K562 (cell line): ENCODE data around the gene FAM171A1. TPM values are rescaled to one million over a fixed set of nuclear protein-coding genes. Genes with fewer than 3 reads are reported as not detected.

Source experiments
- CCNT2 ChIP-seq: IDR thresholded peaks from 2 replicates; pipeline ENCODE4 v1.6.1; 2011; ENCODE audit warnings: borderline replicate concordance, low read depth, mild to moderate bottlenecking, moderate library complexity, mixed read lengths, low read length; ENCODE audit not compliant: insufficient read length; ENCODE audit errors: extremely low read depth
- U2AF2 ChIP-seq: fragments of 200-400 bp; formaldehyde crosslinking; optimal IDR thresholded peaks from 2 replicates; pipeline ENCODE3; 2017; ENCODE audit warnings: low read depth, mild to moderate bottlenecking, low read length
- ZNF696 ChIP-seq: fragments of 250-450 bp; sonication (Bioruptor Pico); conservative IDR thresholded peaks from 2 replicates; pipeline ENCODE4 v1.4.0; 2020; ENCODE audit warnings: mild to moderate bottlenecking, moderate library complexity
- polyA plus RNA-seq, 8 experiments: library from polyadenylated mRNA; depleted of rRNA in 4 of 8; stranded (reverse) in 5 of 8; unstranded in 3 of 8; fragments of >200 nt; fragmentation: Nextera tagmentation in 2 of 8; fragmentation: Illumina TruSeq in 1 of 8; extraction: Ambion mirVana in 2 of 8; extraction: Trizol in 1 of 8; gene quantifications; 2 replicates each; pipeline versions ENCODE4 v1.2.1 to v1.2.3, GENCODE V29; 2011 to 2014; ENCODE audit warnings: inconsistent platforms in 1 of 8, missing spikeins in 1 of 8
- total RNA-seq, 7 experiments: library from RNA; depleted of rRNA in 6 of 7; stranded (reverse); fragments of >200 nt in 6 of 7; fragmentation: Illumina TruSeq in 2 of 7; extraction: Trizol in 2 of 7; gene quantifications; 2 replicates each; pipeline versions ENCODE4 v1.2.1 to v1.2.3, GENCODE V29; 2011 to 2021; ENCODE audit warnings: low replicate concordance in 1 of 7
- TF ChIP-seq, protein P1 (sequence below): sonication (generic); formaldehyde crosslinking; IDR thresholded peaks from 2 replicates; pipeline ENCODE4 v1.8.0; 2023; ENCODE audit warnings: mild to moderate bottlenecking, missing genetic modification reagents
- TF ChIP-seq, protein P2 (sequence below): fragments of 450-650 bp; formaldehyde crosslinking; IDR thresholded peaks from 2 replicates; pipeline ENCODE4 v1.4.0; 2020; ENCODE audit warnings: mild to moderate bottlenecking, mixed read lengths
- TF ChIP-seq, protein P3 (sequence below): fragments of 250-450 bp; sonication (Bioruptor Pico); IDR thresholded peaks from 2 replicates; pipeline ENCODE4 v1.4.0; 2020; ENCODE audit warnings: mild to moderate bottlenecking, moderate library complexity, borderline replicate concordance
- TF ChIP-seq, protein P4 (sequence below), 2 experiments: fragments of 450-650 bp; conservative IDR thresholded peaks; 2 replicates each; pipeline ENCODE4 v1.6.1; 2017; ENCODE audit warnings: mild to moderate bottlenecking in 2 of 2, moderate library complexity in 2 of 2
- TF ChIP-seq, protein P5 (sequence below): fragments of 250-450 bp; sonication (Bioruptor Pico); IDR thresholded peaks from 2 replicates; pipeline ENCODE4 v1.4.0; 2020; ENCODE audit warnings: mild to moderate bottlenecking, moderate library complexity

FAM171A1 gene
- total and polyA plus RNA-seq, 9 of the 15 experiments (the other 6 are each of a cell fraction or from before 2014, with no cell fraction given): 0.51 to 8.2 (median 4.8) TPM

DNA sequence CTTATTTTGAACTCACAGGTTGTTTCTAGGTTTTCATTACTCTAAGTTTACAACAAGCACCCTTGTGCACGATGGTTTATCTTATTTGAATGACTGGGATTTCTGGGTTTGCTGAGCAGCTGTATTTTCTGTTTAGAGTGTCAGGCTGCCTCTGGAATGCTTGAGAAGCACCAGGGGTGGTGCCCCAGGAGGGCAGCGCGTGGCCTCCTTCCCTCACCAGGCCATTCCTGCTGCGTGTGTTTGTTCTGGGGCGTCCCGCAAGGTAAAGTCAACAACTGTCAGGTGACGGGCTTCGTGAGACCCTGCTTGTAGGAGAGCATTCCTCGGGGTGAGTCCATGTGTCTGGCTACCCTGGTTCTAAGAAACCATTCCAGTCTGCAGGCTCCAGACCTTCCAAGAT lies 54.9 kb downstream of the FAM171A1 start (continued):
- no peak for TF ChIP-seq U2AF2
- TF ChIP-seq, protein P1, sequence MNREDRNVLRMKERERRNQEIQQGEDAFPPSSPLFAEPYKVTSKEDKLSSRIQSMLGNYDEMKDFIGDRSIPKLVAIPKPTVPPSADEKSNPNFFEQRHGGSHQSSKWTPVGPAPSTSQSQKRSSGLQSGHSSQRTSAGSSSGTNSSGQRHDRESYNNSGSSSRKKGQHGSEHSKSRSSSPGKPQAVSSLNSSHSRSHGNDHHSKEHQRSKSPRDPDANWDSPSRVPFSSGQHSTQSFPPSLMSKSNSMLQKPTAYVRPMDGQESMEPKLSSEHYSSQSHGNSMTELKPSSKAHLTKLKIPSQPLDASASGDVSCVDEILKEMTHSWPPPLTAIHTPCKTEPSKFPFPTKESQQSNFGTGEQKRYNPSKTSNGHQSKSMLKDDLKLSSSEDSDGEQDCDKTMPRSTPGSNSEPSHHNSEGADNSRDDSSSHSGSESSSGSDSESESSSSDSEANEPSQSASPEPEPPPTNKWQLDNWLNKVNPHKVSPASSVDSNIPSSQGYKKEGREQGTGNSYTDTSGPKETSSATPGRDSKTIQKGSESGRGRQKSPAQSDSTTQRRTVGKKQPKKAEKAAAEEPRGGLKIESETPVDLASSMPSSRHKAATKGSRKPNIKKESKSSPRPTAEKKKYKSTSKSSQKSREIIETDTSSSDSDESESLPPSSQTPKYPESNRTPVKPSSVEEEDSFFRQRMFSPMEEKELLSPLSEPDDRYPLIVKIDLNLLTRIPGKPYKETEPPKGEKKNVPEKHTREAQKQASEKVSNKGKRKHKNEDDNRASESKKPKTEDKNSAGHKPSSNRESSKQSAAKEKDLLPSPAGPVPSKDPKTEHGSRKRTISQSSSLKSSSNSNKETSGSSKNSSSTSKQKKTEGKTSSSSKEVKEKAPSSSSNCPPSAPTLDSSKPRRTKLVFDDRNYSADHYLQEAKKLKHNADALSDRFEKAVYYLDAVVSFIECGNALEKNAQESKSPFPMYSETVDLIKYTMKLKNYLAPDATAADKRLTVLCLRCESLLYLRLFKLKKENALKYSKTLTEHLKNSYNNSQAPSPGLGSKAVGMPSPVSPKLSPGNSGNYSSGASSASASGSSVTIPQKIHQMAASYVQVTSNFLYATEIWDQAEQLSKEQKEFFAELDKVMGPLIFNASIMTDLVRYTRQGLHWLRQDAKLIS (CRISPR knock-in tag): no peak
- TF ChIP-seq, protein P2, sequence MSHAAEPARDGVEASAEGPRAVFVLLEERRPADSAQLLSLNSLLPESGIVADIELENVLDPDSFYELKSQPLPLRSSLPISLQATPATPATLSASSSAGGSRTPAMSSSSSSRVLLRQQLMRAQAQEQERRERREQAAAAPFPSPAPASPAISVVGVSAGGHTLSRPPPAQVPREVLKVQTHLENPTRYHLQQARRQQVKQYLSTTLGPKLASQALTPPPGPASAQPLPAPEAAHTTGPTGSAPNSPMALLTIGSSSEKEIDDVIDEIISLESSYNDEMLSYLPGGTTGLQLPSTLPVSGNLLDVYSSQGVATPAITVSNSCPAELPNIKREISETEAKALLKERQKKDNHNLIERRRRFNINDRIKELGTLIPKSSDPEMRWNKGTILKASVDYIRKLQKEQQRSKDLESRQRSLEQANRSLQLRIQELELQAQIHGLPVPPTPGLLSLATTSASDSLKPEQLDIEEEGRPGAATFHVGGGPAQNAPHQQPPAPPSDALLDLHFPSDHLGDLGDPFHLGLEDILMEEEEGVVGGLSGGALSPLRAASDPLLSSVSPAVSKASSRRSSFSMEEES (CRISPR knock-in tag): no peak
- TF ChIP-seq, protein P3, sequence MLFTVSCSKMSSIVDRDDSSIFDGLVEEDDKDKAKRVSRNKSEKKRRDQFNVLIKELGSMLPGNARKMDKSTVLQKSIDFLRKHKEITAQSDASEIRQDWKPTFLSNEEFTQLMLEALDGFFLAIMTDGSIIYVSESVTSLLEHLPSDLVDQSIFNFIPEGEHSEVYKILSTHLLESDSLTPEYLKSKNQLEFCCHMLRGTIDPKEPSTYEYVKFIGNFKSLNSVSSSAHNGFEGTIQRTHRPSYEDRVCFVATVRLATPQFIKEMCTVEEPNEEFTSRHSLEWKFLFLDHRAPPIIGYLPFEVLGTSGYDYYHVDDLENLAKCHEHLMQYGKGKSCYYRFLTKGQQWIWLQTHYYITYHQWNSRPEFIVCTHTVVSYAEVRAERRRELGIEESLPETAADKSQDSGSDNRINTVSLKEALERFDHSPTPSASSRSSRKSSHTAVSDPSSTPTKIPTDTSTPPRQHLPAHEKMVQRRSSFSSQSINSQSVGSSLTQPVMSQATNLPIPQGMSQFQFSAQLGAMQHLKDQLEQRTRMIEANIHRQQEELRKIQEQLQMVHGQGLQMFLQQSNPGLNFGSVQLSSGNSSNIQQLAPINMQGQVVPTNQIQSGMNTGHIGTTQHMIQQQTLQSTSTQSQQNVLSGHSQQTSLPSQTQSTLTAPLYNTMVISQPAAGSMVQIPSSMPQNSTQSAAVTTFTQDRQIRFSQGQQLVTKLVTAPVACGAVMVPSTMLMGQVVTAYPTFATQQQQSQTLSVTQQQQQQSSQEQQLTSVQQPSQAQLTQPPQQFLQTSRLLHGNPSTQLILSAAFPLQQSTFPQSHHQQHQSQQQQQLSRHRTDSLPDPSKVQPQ (CRISPR knock-in tag): no peak
- TF ChIP-seq ZNF696: no peak
- TF ChIP-seq, protein P4, sequence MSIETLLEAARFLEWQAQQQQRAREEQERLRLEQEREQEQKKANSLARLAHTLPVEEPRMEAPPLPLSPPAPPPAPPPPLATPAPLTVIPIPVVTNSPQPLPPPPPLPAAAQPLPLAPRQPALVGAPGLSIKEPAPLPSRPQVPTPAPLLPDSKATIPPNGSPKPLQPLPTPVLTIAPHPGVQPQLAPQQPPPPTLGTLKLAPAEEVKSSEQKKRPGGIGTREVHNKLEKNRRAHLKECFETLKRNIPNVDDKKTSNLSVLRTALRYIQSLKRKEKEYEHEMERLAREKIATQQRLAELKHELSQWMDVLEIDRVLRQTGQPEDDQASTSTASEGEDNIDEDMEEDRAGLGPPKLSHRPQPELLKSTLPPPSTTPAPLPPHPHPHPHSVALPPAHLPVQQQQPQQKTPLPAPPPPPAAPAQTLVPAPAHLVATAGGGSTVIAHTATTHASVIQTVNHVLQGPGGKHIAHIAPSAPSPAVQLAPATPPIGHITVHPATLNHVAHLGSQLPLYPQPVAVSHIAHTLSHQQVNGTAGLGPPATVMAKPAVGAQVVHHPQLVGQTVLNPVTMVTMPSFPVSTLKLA (conservative IDR thresholded peaks at IDR 0.05): no peak
- TF ChIP-seq CCNT2: no peak
- TF ChIP-seq, protein P5, sequence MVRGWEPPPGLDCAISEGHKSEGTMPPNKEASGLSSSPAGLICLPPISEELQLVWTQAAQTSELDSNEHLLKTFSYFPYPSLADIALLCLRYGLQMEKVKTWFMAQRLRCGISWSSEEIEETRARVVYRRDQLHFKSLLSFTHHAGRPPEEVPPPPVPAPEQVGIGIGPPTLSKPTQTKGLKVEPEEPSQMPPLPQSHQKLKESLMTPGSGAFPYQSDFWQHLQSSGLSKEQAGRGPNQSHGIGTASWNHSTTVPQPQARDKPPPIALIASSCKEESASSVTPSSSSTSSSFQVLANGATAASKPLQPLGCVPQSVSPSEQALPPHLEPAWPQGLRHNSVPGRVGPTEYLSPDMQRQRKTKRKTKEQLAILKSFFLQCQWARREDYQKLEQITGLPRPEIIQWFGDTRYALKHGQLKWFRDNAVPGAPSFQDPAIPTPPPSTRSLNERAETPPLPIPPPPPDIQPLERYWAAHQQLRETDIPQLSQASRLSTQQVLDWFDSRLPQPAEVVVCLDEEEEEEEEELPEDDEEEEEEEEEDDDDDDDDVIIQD: no peak
